SK-N-SH (cell line): Measurements from ENCODE around the gene MTURN. TPM values are rescaled to one million over a fixed set of nuclear protein-coding genes. Genes with fewer than 3 reads are reported as not detected.

Source experiments
- SIN3A ChIP-seq: IDR thresholded peaks from 2 replicates; pipeline ENCODE4 v1.6.1; 2012; ENCODE audit warnings: low read depth, mild to moderate bottlenecking, low read length, moderate library complexity, borderline replicate concordance
- USF1 ChIP-seq: IDR thresholded peaks from 2 replicates; pipeline ENCODE4 v1.4.0; 2012; ENCODE audit warnings: low read depth, borderline replicate concordance
- polyA plus RNA-seq, 3 experiments: library from polyadenylated mRNA; depleted of rRNA; stranded (reverse); fragments of >200 nt; gene quantifications; 2 replicates each; pipeline ENCODE4 v1.2.3, GENCODE V29; 2012
- small RNA-seq, 7 experiments: library from RNA; depleted of rRNA; stranded (forward); fragments of <200 nt; gene quantifications; one replicate each; pipeline ENCODE3, GENCODE V24; 2012

Gene MTURN
- polyA plus RNA-seq, 1 of the 3 experiments (the other 2 are of a cell fraction) = 9.0 TPM

DNA sequence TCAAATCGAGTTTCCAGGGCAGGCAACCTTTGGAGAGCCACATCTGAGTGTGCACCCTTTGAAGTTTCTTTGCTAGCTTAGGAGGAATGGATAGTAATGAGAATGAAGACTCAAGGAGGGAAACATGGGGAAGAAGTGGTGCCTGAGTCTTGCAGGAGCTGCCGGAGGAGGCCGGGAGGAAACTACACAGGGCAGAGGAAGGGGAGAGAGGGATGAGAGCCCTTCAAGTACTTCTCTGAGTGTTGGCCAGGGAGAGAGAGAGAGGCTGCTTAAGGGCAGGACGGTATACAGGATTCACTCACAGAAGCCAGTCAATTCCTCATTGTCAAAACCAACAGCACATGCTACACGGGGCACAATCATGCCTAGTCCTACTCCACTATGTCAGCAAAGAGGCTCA lies 75.2 kb downstream of the MTURN start (continued):
- TF ChIP-seq SIN3A (no peak), USF1 (no peak)

Small RNAs within 50 kb of the gene (small RNA-seq; reads per million reads assigned to genes)
- 0 reads per million in 7 experiments for gene RPS27P16

Other genes with a start within 250 kb of the MTURN start
- gene SCRN1, start 145.2 kb upstream of the MTURN start, polyA plus RNA-seq (2012; rRNA removed) = 64.3 and 87.0 TPM in 2 replicates
- 15.7 and 24.4 TPM in 2 replicates for gene FKBP14, start 108.3 kb upstream of the MTURN start, polyA plus RNA-seq (2012; rRNA removed)
- 4.9 and 6.1 TPM in 2 replicates for gene PLEKHA8, start 106.6 kb upstream of the MTURN start, polyA plus RNA-seq (2012; rRNA removed)
- 3.8 and 4.0 TPM in 2 replicates for gene ZNRF2, start 149.6 kb downstream of the MTURN start, polyA plus RNA-seq (2012; rRNA removed)